Natural killer cell (primary cell): ENCODE data around the gene TNPO2. TPM values are rescaled to one million over a fixed set of nuclear protein-coding genes. Genes with fewer than 3 reads are reported as not detected.

Experiments
- ATAC-seq, 3 donors: fragments of 150-1000 bp in 2 of 3; fragments of 200-7000 bp in 1 of 3; cut with Tn5 transposase; 1 replicate in 1 of 3; 2 replicates in 2 of 3; pipeline ENCODE4 v1.10.0; 2021; ENCODE audit warnings: mild to moderate bottlenecking in 2 of 3, moderate library complexity in 2 of 3
- DNase-seq, 2 donors: peaks; one replicate each; pipeline versions ENCODE4 v3.0.0 to v3.0.0-alpha.2; 2013 to 2021; ENCODE audit warnings: mixed read lengths in 1 of 2
- H3K27ac ChIP-seq: one replicate; pipeline ENCODE4 v1.5.1; 2013; ENCODE audit warnings: mild to moderate bottlenecking, low read length
- H3K27me3 ChIP-seq: one replicate; pipeline ENCODE4 v1.6.1; 2013; ENCODE audit warnings: low read length; ENCODE audit not compliant: control insufficient read depth, insufficient read depth
- H3K36me3 ChIP-seq: one replicate; pipeline ENCODE4 v1.6.1; 2013; ENCODE audit warnings: low read length; ENCODE audit not compliant: control insufficient read depth, insufficient read depth
- H3K4me1 ChIP-seq: one replicate; pipeline ENCODE4 v1.6.1; 2013; ENCODE audit warnings: low read length; ENCODE audit not compliant: control insufficient read depth, insufficient read depth
- H3K4me3 ChIP-seq: one replicate; pipeline ENCODE4 v1.5.1; 2013; ENCODE audit warnings: low read length
- H3K9me3 ChIP-seq: one replicate; pipeline ENCODE4 v1.6.1; 2013; ENCODE audit warnings: low read length; ENCODE audit not compliant: control insufficient read depth, insufficient read depth
- H3K27ac Mint-ChIP-seq, 2 donors: one replicate each; pipeline ENCODE4 v1.8.0; 2022; ENCODE audit warnings: mild to moderate bottlenecking in 2 of 2, mixed read lengths in 2 of 2, moderate library complexity in 1 of 2
- H3K27me3 Mint-ChIP-seq, 2 donors: one replicate each; pipeline ENCODE4 v1.8.0; 2022; ENCODE audit warnings: low read depth in 2 of 2, mixed read lengths in 2 of 2
- H3K36me3 Mint-ChIP-seq: one replicate; pipeline ENCODE4 v1.8.0; 2022; ENCODE audit warnings: mixed read lengths
- H3K4me1 Mint-ChIP-seq, 2 donors: one replicate each; pipeline ENCODE4 v1.8.0; 2022; ENCODE audit warnings: mixed read lengths in 2 of 2
- H3K4me3 Mint-ChIP-seq: one replicate; pipeline ENCODE4 v1.8.0; 2022; ENCODE audit warnings: mild to moderate bottlenecking, moderate library complexity, mixed read lengths
- H3K9me3 Mint-ChIP-seq, 2 donors: one replicate each; pipeline ENCODE4 v1.8.0; 2022; ENCODE audit warnings: mixed read lengths in 2 of 2
- WGBS: methylation state at CpG from one replicate; pipeline ENCODE4 v1.1.7; 2013; ENCODE audit warnings: missing lambda C conversion rate; ENCODE audit not compliant: insufficient coverage; 5-methylcytosine and 5-hydroxymethylcytosine counted together
- intact Hi-C: fragments of 100-400 bp; cut with micrococcal nuclease; formaldehyde crosslinking; loops from one replicate; pipeline ENCODE4 v1.14.2; 2022
- total RNA-seq, 4 donors: library from RNA; stranded (reverse); fragments of 120-200 nt in 1 of 4; gene quantifications; one replicate each; pipeline versions ENCODE4 v1.2.3 to v1.2.4, GENCODE V29; 2013 to 2022
- TF ChIP-seq, protein P1 (sequence below): fragments of 200-600 bp; IDR thresholded peaks from one replicate; pipeline ENCODE4 v1.8.0; 2022; ENCODE audit warnings: antibody characterized with exemption

The TNPO2 gene
- total RNA-seq, 3 donors from 2014 or later (not counting 1 experiment from before 2014, with no cell fraction given), result 56.8 to 66.6 (median 58.2) TPM

DNA sequence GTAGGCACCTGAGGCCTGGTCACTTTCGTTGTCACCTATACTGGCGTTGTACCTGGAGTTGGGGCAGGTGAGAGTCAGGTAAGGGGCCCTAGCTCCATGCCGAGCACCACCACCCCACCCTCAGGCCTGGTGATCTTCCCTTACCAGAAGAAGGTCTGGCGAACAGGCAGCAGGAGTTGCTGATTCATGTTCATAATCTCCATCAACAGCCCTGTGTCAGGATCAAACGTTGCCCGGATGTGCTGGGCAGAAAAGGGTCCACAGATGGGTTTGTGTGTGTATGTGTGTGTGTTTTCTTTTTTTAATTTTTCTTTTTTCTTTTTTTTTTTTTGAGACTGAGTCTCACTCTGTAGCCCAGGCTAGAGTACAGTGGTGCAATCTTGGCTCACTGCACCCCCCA is 71.5 kb downstream of the TNPO2 start:
- H3K27ac ChIP-seq, result no peak overlapping the region
- no peak overlapping the region for H3K4me3 Mint-ChIP-seq
- H3K9me3 Mint-ChIP-seq, result no peaks in the 10 kb centered on the region
- TF ChIP-seq, protein P1, sequence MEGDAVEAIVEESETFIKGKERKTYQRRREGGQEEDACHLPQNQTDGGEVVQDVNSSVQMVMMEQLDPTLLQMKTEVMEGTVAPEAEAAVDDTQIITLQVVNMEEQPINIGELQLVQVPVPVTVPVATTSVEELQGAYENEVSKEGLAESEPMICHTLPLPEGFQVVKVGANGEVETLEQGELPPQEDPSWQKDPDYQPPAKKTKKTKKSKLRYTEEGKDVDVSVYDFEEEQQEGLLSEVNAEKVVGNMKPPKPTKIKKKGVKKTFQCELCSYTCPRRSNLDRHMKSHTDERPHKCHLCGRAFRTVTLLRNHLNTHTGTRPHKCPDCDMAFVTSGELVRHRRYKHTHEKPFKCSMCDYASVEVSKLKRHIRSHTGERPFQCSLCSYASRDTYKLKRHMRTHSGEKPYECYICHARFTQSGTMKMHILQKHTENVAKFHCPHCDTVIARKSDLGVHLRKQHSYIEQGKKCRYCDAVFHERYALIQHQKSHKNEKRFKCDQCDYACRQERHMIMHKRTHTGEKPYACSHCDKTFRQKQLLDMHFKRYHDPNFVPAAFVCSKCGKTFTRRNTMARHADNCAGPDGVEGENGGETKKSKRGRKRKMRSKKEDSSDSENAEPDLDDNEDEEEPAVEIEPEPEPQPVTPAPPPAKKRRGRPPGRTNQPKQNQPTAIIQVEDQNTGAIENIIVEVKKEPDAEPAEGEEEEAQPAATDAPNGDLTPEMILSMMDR, result no peak
- H3K4me3 ChIP-seq, result no peak overlapping the region
- peaks cover 7% of the 10 kb centered on the region in 2 donors for H3K4me1 Mint-ChIP-seq
- no peaks in the 10 kb centered on the region for H3K27me3 Mint-ChIP-seq
- H3K27ac Mint-ChIP-seq, result no peak overlapping the region
- peaks cover 10% of the 10 kb centered on the region for H3K36me3 Mint-ChIP-seq
- ATAC-seq (no peak), DNase-seq (no peak)
- no peaks in the 10 kb centered on the region for H3K27me3 ChIP-seq
- no peaks in the 10 kb centered on the region for H3K9me3 ChIP-seq
- intact Hi-C loops, result no loop called here
- peaks cover 11% of the 10 kb centered on the region for H3K4me1 ChIP-seq
- 85% methylated on average over 4 of the region's 6 CpGs for WGBS
- H3K36me3 ChIP-seq, result peaks cover 31% of the 10 kb centered on the region

DNA sequence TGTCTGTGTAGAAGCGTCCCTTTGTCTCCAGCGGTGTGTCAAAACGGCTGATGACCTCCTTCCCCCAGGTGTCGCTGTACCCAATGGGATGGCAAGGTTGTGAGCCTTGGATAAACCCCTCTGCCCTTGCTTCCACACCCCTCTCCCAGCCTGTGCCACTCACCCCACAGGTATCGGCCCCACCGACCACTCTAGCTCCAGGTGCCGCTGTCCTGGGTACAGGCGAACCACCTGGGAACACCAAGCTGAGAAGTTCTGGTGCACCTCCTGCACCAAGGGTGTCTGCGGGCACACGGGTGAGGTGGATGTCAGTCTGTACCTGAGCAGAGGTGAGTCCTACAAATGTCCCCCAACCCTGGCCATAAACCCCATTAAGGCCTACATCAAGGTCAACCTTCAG is 73.8 kb downstream of the TNPO2 start:
- no peak for ATAC-seq
- intact Hi-C loops, result no loop called here
- no peak overlapping the region for H3K4me3 Mint-ChIP-seq
- DNase-seq, result no peak
- TF ChIP-seq, protein P1, result no peak
- no peaks in the 10 kb centered on the region for H3K27me3 Mint-ChIP-seq
- H3K9me3 ChIP-seq, result no peaks in the 10 kb centered on the region
- H3K4me3 ChIP-seq, result no peak overlapping the region
- H3K4me1 Mint-ChIP-seq, result peaks cover 0 to 7% of the 10 kb centered on the region in 2 donors
- 98% methylated on average over 10 of the region's 10 CpGs for WGBS
- no peak overlapping the region for H3K27ac ChIP-seq
- no peak overlapping the region for H3K27ac Mint-ChIP-seq
- H3K4me1 ChIP-seq, result peaks cover 11% of the 10 kb centered on the region
- H3K36me3 Mint-ChIP-seq, result peaks cover under 1% of the 10 kb centered on the region
- H3K27me3 ChIP-seq, result no peaks in the 10 kb centered on the region
- H3K9me3 Mint-ChIP-seq, result no peaks in the 10 kb centered on the region
- H3K36me3 ChIP-seq, result peaks cover 10% of the 10 kb centered on the region

Other genes starting within 250 kb of the TNPO2 start
- gene ZNF709, start 239.1 kb downstream of the TNPO2 start, total RNA-seq, result 1 to 10 TPM; 4.1 to 4.7 (median 4.1) TPM
- 10 to 100 TPM; 22.0 to 27.1 (median 23.3) TPM for gene ZNF564, start 172.4 kb downstream of the TNPO2 start, total RNA-seq
- 10 to 100 TPM; 12.0 to 21.4 (median 20.9) TPM for gene ZNF490, start 113.1 kb downstream of the TNPO2 start, total RNA-seq
- gene ZNF791, start 113.0 kb downstream of the TNPO2 start, total RNA-seq, result 10 to 100 TPM; 52.6 to 62.0 (median 56.5) TPM
- gene MAN2B1, start 57.2 kb downstream of the TNPO2 start, total RNA-seq, result 100 to 1,000 TPM; 107 to 118 (median 112) TPM
- gene WDR83, start 57.1 kb downstream of the TNPO2 start, total RNA-seq, result 10 to 100 TPM; 17.0 to 25.8 (median 25.1) TPM
- gene DHPS, start 42.1 kb downstream of the TNPO2 start, total RNA-seq, result 100 to 1,000 TPM; 143 to 193 (median 145) TPM
- not detected for gene GNG14, start 35.9 kb downstream of the TNPO2 start, total RNA-seq
- gene FBXW9, start 27.3 kb downstream of the TNPO2 start, total RNA-seq, result 1 to 10 TPM; 2.2 to 3.2 (median 2.9) TPM
- 100 to 1,000 TPM; 217 to 228 (median 219) TPM for gene TRIR, start 10.8 kb upstream of the TNPO2 start, total RNA-seq
- gene GET3, start 13.6 kb upstream of the TNPO2 start, total RNA-seq, result 10 to 100 TPM; 42.2 to 51.3 (median 44.2) TPM
- gene BEST2, start 27.9 kb upstream of the TNPO2 start, total RNA-seq, result not detected
- gene HOOK2, start 51.6 kb upstream of the TNPO2 start, total RNA-seq, result 10 to 100 TPM; 13.3 to 15.3 (median 13.9) TPM
- 100 to 1,000 TPM; 781 to 903 (median 859) TPM for gene JUNB, start 67.6 kb upstream of the TNPO2 start, total RNA-seq
- gene PRDX2, start 77.9 kb upstream of the TNPO2 start, total RNA-seq, result 10 to 100 TPM; 28.8 to 67.1 (median 66.9) TPM
- 1 to 10 TPM; 1.7 to 2.8 (median 2.2) TPM for gene THSD8, start 78.1 kb upstream of the TNPO2 start, total RNA-seq
- 1 to 10 TPM; 6.6 to 8.7 (median 7.4) TPM for gene RNASEH2A, start 82.7 kb upstream of the TNPO2 start, total RNA-seq
- gene RTBDN, start 110.6 kb upstream of the TNPO2 start, total RNA-seq, result not detected
- gene MAST1, start 114.6 kb upstream of the TNPO2 start, total RNA-seq, result under 1 TPM in 2 of 3 donors, not detected in 1; 0.07 to 0.88 TPM
- 10 to 100 TPM; 28.3 to 31.7 (median 31.2) TPM for gene DNASE2, start 157.5 kb upstream of the TNPO2 start, total RNA-seq
- not detected for gene KLF1, start 163.3 kb upstream of the TNPO2 start, total RNA-seq
- 10 to 100 TPM; 35.9 to 41.7 (median 36.3) TPM for gene GCDH, start 167.2 kb upstream of the TNPO2 start, total RNA-seq
- 1 to 10 TPM in 1 of 3 donors, under 1 TPM in 2; 0.88 to 2.2 (median 0.92) TPM for gene SYCE2, start 195.4 kb upstream of the TNPO2 start, total RNA-seq
- 10 to 100 TPM; 29.3 to 34.5 (median 32.0) TPM for gene FARSA, start 209.8 kb upstream of the TNPO2 start, total RNA-seq
- gene CALR, start 214.7 kb upstream of the TNPO2 start, total RNA-seq, result 100 to 1,000 TPM; 588 to 813 (median 763) TPM
- gene RAD23A, start 221.9 kb upstream of the TNPO2 start, total RNA-seq, result 10 to 100 TPM; 79.2 to 81.2 (median 80.3) TPM
- 1 to 10 TPM; 5.3 to 7.1 (median 5.7) TPM for gene GADD45GIP1, start 233.3 kb upstream of the TNPO2 start, total RNA-seq
- gene DAND5, start 245.6 kb upstream of the TNPO2 start, total RNA-seq, result not detected